ENCODE results near the gene UVRAG.

UVRAG gene

GRCh38 chr11:75815345-75816168 lies 547 bp downstream of the UVRAG start:
- no peak for TF ChIP-seq CTCF (IDR thresholded peaks at IDR 0.05; ENCODE audit: low read depth, low read length)
- peak overlapping the region; percentile 95 for H3K4me3 ChIP-seq (ENCODE audit: low read depth, low read length)
- no peaks in the 10 kb centered on the region for H3K9me3 ChIP-seq
- H3K27me3 ChIP-seq, result no peaks in the 10 kb centered on the region
- DNase-seq, result peak; percentile 48
- H3K36me3 ChIP-seq, result no peaks in the 10 kb centered on the region
- no peaks in the 10 kb centered on the region for H3K4me1 ChIP-seq

DNA sequence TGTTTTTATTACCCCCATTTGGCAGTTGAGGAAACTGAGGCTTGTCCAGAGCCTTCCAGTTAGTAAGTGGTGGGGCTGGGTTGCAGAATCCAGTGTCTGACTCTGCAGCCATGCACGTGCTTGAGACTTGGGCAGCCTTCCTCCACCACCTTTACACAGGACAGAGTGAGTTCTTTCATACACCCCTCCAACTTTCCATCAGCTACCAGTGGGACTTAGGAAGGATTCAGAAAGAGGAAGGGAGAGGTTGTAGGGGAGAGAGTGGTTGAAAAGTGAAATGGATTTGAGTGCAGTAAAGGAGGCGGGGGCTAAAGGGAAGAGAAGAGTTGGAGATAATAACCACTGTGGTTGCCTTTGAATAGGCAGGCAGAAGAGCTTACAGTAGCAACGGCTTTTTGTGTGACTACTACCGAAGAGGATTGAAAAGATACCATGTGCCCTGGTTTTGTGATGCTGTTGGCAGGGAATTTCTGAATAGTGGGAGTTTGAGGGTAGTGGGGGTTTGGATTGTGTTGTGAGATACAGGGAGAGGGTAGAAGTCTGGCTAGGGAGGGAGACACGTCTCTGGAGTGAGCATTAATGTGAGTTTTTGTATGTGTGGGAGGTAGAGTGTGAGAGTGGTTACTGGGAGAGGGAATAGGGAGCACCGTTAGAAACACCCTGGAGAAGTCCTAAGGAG lies 1.7 kb downstream of the UVRAG start:
- Histone ChIP-seq H3K27me3 (no peaks in the 10 kb centered on the region), H3K4me1 (no peaks in the 10 kb centered on the region), H3K4me3 (ENCODE audit: low read depth, low read length) (peak overlapping the region; percentile 95), H3K9me3 (no peaks in the 10 kb centered on the region), H3K36me3 (no peaks in the 10 kb centered on the region)
- no peak for TF ChIP-seq CTCF (IDR thresholded peaks at IDR 0.05; ENCODE audit: low read depth, low read length)
- no peak for DNase-seq

- no peaks in the 10 kb centered on the region for H3K27me3 ChIP-seq
- no peak for DNase-seq
- no peaks in the 10 kb centered on the region for H3K9me3 ChIP-seq
Observed at GRCh38 chr11:75820645-75821044, 5.6 kb downstream of the UVRAG start.

GRCh38 chr11:75821202-75821601 lies 6.2 kb downstream of the UVRAG start:
- no peaks in the 10 kb centered on the region for H3K4me1 ChIP-seq

More at GRCh38 chr11:75820645-75821044, 5.6 kb downstream of the UVRAG start:
- Histone ChIP-seq H3K36me3 (no peaks in the 10 kb centered on the region; the same call in 1 of the 2 replicates), H3K4me3 (ENCODE audit: low read depth, low read length) (no peak overlapping the region), H3K4me1 (no peaks in the 10 kb centered on the region)
- TF ChIP-seq CTCF (IDR thresholded peaks at IDR 0.05; ENCODE audit: low read depth, low read length), result no peak

DNA sequence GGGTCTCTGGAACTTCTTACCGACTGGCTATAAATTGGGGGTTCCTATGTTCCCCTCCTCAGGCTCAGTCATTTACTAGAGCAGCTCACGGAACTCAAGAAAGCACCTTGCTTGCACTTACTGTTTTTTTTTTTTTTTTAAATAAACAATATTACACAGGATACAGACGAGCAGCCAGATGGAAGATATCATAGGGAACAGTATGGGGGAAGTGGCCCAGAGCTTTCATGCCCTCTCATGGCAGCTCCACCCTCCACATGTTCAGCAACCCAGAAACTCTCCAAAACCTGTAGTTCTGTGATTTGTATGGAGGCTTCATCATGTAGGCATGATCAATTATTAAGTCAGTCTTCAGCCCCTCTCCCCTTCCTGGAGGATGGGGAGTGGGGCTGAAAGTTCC lies 7.5 kb downstream of the UVRAG start:
- Histone ChIP-seq H3K4me3 (ENCODE audit: low read depth, low read length) (no peak overlapping the region), H3K4me1 (no peaks in the 10 kb centered on the region), H3K9me3 (no peaks in the 10 kb centered on the region), H3K27me3 (no peaks in the 10 kb centered on the region), H3K36me3 (no peaks in the 10 kb centered on the region; the same call in 1 of the 2 replicates)
- TF ChIP-seq CTCF (IDR thresholded peaks at IDR 0.05; ENCODE audit: low read depth, low read length), result no peak
- DNase-seq, result no peak

More at GRCh38 chr11:75821202-75821601, 6.2 kb downstream of the UVRAG start:
- Histone ChIP-seq H3K36me3 (no peaks in the 10 kb centered on the region; the same call in 1 of the 2 replicates), H3K9me3 (no peaks in the 10 kb centered on the region), H3K4me3 (ENCODE audit: low read depth, low read length) (no peak overlapping the region), H3K27me3 (no peaks in the 10 kb centered on the region)
- TF ChIP-seq CTCF (IDR thresholded peaks at IDR 0.05; ENCODE audit: low read depth, low read length), result no peak
- no peak for DNase-seq

- TF ChIP-seq CTCF (IDR thresholded peaks at IDR 0.05; ENCODE audit: low read depth, low read length), result no peak
- Histone ChIP-seq H3K27me3 (no peaks in the 10 kb centered on the region), H3K4me3 (ENCODE audit: low read depth, low read length) (no peak overlapping the region), H3K36me3 (no peaks in the 10 kb centered on the region; the same call in 1 of the 2 replicates), H3K9me3 (no peaks in the 10 kb centered on the region), H3K4me1 (no peaks in the 10 kb centered on the region)
- no peak for DNase-seq
Observed at GRCh38 chr11:75823415-75823814, 8.4 kb downstream of the UVRAG start.
